Occipital lobe (tissue), 2 donors: ENCODE measurements around the gene CCDC71L. TPM values are rescaled to one million over a fixed set of nuclear protein-coding genes. Genes with fewer than 3 reads are reported as not detected.

Source experiments
- DNase-seq: peaks from one replicate; lab custom pipeline; 2025; lab: John Stamatoyannopoulos, UW
- total RNA-seq: library from RNA; depleted of rRNA; stranded (reverse); fragments of >200 nt; gene quantifications from one replicate; pipeline ENCODE4 v1.2.3, GENCODE V29; 2014

CCDC71L gene
- total RNA-seq, 1 donor from 2014 or later, result 91.9 TPM

DNA sequence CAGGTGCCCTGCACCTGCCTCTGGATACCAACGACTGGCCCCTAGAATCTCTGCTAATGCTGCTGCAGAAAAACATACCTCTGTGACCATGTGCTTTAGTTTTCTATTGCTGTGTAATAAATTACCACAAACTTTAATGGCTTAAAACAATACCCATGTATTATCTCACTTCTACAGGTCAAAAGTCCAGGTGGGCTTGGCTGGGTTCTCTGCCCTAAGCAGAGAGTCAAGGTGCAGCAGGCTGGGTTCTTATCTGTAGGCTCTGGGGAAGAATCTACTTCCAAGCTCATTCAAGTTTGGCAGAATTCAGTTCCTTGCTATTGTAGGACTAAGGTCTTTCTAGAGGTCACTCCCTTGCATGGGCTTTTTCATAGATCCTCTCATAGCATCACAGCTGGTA lies 52.3 kb downstream of the CCDC71L start:
- DNase-seq, result no peak

Other genes starting within 250 kb of the CCDC71L start
- gene PIK3CG, start 204.1 kb upstream of the CCDC71L start, total RNA-seq, result 3.3 TPM